H1 (cell line): ENCODE measurements around the gene TCERG1L. TPM values are rescaled to one million over a fixed set of nuclear protein-coding genes. Genes with fewer than 3 reads are reported as not detected.

Experiments
- CHD1 ChIP-seq: IDR thresholded peaks from 2 replicates; pipeline ENCODE4 v1.6.1; 2012; ENCODE audit warnings: low read depth, low read length, improper control_type of control experiment
- ZNF274 ChIP-seq: IDR thresholded peaks from 2 replicates; pipeline ENCODE4 v1.7.0; 2012; ENCODE audit warnings: low read length, borderline replicate concordance; ENCODE audit errors: extremely low read depth
- polyA plus RNA-seq, 7 experiments: library from polyadenylated mRNA; depleted of rRNA in 3 of 7; stranded (reverse) in 5 of 7; unstranded in 2 of 7; fragments of >200 nt in 5 of 7; fragments of 200-250 nt in 2 of 7; gene quantifications; 1 replicate in 5 of 7; 2 replicates in 1 of 7; 4 replicates in 1 of 7; pipeline versions ENCODE4 v1.2.1 to v1.2.3, GENCODE V29; 2011 to 2013; ENCODE audit warnings: missing spikeins in 2 of 7, mixed read lengths in 2 of 7
- total RNA-seq: library from RNA; stranded (reverse); fragmentation: NEBNext Ultra II Directional; extraction: Animal tissue kit (Norgen Biotek cat#: 25700); gene quantifications from 2 replicates; pipeline ENCODE4 v1.2.1, GENCODE V29; 2021

The TCERG1L gene
- total and polyA plus RNA-seq, 2 of the 8 experiments (the other 6 are each of a cell fraction or from before 2014, with no cell fraction given) = 3.9 to 6.9 TPM

DNA sequence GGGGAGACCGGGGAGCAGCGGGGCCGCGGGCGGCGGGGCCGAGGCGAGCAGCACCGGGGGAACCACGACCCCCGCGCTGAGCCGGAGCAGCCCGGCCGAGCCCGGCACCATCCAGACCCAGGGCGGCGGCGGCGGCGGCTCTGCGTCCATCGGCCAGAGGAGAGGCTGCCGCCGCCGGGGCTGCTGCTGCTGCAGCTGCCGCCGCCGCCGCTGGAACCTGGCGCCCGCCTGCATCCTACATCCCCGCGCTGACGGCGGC, 190 bp downstream of the TCERG1L start (continued):
- TF ChIP-seq CHD1 (no peak), ZNF274 (no peak)
